Esophagus muscularis mucosa (tissue), 2 donors: ENCODE results near the gene CATSPERE.

Experiments
- EP300 ChIP-seq: sonication (generic); formaldehyde crosslinking; IDR thresholded peaks from one replicate; pipeline ENCODE4 v1.6.1; 2017; ENCODE audit warnings: antibody characterized with exemption
- POLR2A ChIP-seq: fragments of 450-650 bp; IDR thresholded peaks from one replicate; pipeline ENCODE4 v1.6.1; 2017; ENCODE audit warnings: antibody characterized with exemption, moderate library complexity, mild to moderate bottlenecking, low read depth

DNA sequence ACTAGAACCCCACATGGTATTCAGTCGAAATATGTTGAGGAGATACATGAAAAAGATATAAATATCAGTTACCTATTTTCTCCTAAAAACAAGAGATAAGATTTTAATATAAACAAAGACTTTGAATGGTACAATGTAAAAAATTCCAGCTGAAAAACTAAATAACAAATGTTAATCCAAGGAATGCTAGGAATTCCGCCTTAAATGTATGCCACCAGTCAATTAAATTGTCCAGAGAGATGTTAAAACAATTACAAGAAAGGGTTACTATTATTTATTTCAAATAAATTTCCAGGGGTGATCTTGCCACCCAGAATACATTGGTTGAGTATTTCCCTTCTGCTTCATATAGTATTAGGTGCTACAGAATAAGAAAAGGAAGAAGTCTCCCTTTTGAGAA is 13.5 kb upstream of the CATSPERE start:
- no peak for TF ChIP-seq EP300
- TF ChIP-seq POLR2A = no peak
